Measurements from ENCODE around the gene BRAT1.
"Not testable (repeated sequence)": the region's sequence is repeated elsewhere in the genome, so short reads cannot be mapped to it uniquely, and the experiment has no call there.

The BRAT1 gene

DNA sequence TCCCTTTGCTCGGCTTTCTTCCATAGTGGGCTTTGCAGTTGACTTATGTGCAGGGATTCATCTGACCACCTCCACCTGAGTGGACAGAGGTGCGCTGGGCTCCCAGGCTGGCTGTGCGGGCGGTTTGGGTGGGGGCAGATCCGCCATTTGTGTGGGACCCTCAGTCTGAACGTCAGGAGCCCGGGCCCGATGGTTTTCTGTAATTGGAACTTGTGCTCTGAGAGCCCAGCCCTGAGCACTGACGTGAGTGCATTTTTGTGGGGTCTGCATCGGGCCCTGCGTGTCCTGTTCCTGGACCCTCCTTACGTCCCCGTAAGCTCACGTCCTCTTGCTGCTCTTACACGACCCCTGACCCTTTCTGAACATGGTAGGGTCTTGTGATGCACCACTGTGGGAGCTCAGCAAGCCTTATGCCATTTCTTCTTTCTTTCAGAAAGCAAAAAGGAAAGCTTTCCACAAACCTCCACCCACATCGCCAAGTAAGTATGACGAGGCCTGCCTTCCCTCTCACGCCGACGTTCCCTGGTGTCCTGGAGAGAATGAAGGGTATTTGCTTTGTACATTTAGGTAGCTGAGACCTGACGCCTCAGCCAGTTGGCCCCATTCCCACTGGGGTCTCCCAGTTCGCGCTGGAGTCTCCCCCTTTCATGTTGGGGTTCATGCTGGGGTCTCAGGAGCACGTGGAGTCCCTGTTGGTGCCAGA lies 13.3 kb upstream of the BRAT1 start:
- no peaks in the 10 kb centered on the region for H3K4me1 ChIP-seq (ENCODE audit: control insufficient read depth, low read depth, low read length)
- no peak overlapping the region for H3K9ac ChIP-seq (ENCODE audit: low read length)
- no peaks in the 10 kb centered on the region for H3K36me3 ChIP-seq (ENCODE audit: control insufficient read depth, low read depth, low read length)
- H3K4me3 ChIP-seq (ENCODE audit: low read length): no peak overlapping the region
- no peaks in the 10 kb centered on the region for H3K27me3 ChIP-seq (ENCODE audit: control insufficient read depth, insufficient read depth, low read length)
- no peak overlapping the region for H3K27ac ChIP-seq (ENCODE audit: low read length)
- H3K9me3 ChIP-seq (ENCODE audit: control insufficient read depth, low read depth, low read length): no peaks in the 10 kb centered on the region

DNA sequence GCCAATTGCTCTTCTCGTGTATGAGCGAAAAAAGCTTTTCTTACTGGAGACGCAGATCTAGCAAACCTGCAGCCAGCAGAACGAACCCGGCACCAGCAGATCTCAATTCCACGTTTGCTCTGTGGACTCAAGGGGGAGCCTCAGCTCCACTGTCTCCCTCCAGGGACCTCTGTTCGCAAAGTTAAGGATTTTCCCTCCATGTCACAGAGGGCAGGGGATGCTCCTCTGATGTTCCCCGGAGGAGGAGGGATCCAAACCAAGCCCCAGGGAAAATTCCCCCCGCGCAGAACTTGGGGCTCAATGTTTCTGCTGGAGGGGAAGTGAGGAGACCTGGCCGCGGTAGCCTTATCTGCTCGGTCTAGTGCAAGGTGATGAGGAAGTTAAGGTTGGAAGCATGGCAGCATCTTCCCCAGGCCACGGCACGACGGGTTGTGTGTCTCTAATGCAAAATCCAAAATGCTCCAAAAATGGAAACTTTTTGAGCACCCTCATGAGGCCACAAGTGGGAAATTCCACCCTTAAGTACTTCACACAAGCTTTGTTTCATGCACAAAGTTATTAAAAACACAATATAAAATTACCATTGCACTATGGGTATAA lies 12.5 kb upstream of the BRAT1 start:
- no peaks in the 10 kb centered on the region for H3K27me3 ChIP-seq (ENCODE audit: control insufficient read depth, insufficient read depth, low read length)
- no peaks in the 10 kb centered on the region for H3K4me1 ChIP-seq (ENCODE audit: control insufficient read depth, low read depth, low read length)
- no peaks in the 10 kb centered on the region for H3K9me3 ChIP-seq (ENCODE audit: control insufficient read depth, low read depth, low read length)
- no peak overlapping the region for H3K9ac ChIP-seq (ENCODE audit: low read length)
- no peak overlapping the region for H3K4me3 ChIP-seq (ENCODE audit: low read length)
- no peaks in the 10 kb centered on the region for H3K36me3 ChIP-seq (ENCODE audit: control insufficient read depth, low read depth, low read length)
- no peak overlapping the region for H3K27ac ChIP-seq (ENCODE audit: low read length)

DNA sequence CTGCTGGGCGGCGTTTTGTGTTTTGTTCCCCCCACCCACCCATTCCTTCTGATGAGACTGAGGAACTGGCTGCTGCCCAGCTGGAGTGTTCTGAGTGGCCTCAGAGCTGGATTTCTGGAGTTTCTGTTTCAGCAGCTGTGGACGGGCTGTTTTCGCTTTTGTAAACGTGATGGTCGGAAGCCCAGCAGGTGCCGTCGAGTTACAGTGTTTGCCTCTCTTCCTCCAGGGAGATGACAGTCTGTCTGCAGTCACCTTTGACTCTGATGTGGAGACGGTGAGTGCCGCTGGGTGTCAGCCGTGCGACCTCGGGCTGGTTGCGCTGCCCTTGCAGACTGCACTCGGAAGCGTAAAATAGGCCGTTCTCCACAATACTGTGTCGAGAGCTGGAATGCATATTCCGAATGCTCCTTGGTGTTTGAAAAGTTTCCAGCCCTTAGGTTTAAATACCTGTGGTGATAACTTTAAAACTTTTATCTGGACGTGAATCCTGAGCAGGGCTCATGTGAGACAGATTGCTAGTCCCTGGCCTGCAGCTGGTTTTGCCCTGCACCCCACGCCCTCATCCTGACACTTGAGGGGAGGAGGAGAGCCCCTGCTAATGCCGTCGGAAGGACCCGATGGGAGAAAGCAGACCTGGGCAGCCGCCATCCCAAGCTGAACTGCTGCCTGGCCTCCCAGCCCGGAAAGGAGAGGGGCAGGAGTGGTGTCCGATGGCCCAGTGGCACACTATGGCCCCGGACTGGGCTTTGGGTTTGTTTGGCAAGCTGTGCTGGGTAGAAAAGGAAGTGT lies 11.8 kb upstream of the BRAT1 start:
- Histone ChIP-seq H3K27ac (ENCODE audit: low read length) (no peak overlapping the region), H3K9me3 (ENCODE audit: control insufficient read depth, low read depth, low read length) (no peaks in the 10 kb centered on the region), H3K36me3 (ENCODE audit: control insufficient read depth, low read depth, low read length) (no peaks in the 10 kb centered on the region), H3K4me1 (ENCODE audit: control insufficient read depth, low read depth, low read length) (no peaks in the 10 kb centered on the region), H3K4me3 (ENCODE audit: low read length) (no peak overlapping the region), H3K9ac (ENCODE audit: low read length) (no peak overlapping the region), H3K27me3 (ENCODE audit: control insufficient read depth, insufficient read depth, low read length) (no peaks in the 10 kb centered on the region)

DNA sequence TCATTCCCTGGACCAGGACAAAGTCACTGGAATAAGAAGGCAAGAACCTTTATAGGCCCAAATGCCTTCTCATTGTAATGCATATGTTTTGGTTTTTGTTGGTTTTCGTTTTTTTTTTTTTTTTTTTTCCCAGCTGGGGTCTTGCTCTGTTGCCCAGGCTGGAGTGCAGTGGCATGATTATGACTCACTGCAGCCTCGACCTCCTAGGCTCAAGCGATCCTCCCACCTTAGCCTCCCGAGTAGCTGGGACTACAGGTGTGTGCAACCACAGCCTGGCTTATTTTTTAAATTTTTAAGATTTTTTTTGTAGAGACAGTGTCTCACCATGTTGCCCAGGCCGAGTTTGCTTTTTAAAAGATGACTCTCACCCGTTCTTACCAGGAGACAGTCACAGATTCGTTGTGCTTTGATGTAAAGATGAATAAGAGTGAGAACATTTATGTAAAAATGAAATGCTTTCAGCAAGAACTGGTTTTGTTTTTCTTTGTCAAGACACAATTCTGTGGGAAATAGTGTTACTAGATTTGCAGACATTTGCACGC lies 11.1 kb upstream of the BRAT1 start:
- Histone ChIP-seq H3K4me1 (ENCODE audit: control insufficient read depth, low read depth, low read length) (no peaks in the 10 kb centered on the region), H3K27ac (ENCODE audit: low read length) (no peak overlapping the region)

DNA sequence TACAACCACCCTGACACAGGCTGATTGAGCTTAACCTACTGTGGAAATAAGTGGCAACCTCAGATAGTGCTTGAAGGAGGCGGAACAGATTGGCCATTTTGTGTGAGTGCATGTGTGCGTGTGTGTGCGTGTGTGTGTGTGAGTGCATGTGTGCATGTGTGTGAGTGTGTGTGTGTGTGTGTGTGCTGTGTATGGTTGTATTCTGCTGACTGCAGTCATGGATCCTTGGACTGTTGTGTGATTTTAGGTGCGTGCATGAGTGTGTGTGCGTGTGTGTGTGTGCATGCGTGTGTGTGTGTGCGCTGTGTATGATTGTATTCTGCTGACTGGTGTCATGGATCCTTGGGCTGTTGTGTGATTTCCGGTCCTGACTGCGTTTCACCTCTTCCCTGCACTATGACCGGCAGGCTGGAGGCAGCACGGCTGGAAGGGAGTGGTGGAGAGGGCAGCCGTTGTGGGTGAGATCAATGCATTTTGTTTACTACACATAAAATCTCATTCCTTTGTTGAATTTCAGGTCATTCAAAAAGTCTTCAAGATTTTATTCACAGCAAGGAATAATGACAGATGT lies 9.7 kb upstream of the BRAT1 start:
- no peaks in the 10 kb centered on the region for H3K9me3 ChIP-seq (ENCODE audit: control insufficient read depth, low read depth, low read length)
- no peak overlapping the region for H3K9ac ChIP-seq (ENCODE audit: low read length)
- H3K27ac ChIP-seq (ENCODE audit: low read length): no peak overlapping the region
- H3K4me3 ChIP-seq (ENCODE audit: low read length): no peak overlapping the region
- H3K27me3 ChIP-seq (ENCODE audit: control insufficient read depth, insufficient read depth, low read length): no peaks in the 10 kb centered on the region
- H3K36me3 ChIP-seq (ENCODE audit: control insufficient read depth, low read depth, low read length): no peaks in the 10 kb centered on the region
- no peaks in the 10 kb centered on the region for H3K4me1 ChIP-seq (ENCODE audit: control insufficient read depth, low read depth, low read length)

More for the DNA sequence above, 11.1 kb upstream of the BRAT1 start:
- Histone ChIP-seq H3K9ac (ENCODE audit: low read length) (no peak overlapping the region), H3K27me3 (ENCODE audit: control insufficient read depth, insufficient read depth, low read length) (no peaks in the 10 kb centered on the region), H3K9me3 (ENCODE audit: control insufficient read depth, low read depth, low read length) (no peaks in the 10 kb centered on the region), H3K36me3 (ENCODE audit: control insufficient read depth, low read depth, low read length) (no peaks in the 10 kb centered on the region), H3K4me3 (ENCODE audit: low read length) (no peak overlapping the region)

DNA sequence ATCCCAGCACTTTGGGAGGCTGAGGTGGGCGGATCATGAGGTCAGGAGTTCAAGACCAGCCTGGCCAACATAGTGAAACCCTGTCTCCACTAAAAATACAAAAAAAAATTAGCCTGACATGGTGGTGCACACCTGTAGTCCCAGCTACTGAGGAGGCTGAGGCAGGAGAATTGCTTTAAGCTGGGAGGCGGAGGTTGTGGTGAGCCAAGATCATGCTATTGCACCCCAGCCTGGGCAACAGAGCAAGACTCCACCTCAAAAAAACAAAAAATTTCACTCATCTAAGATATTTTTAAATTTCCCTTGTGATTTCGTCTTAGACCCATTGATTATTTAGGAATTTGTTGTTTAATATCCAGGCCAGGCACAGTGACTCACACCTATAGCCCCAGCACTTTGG lies 8.6 kb upstream of the BRAT1 start:
- H3K36me3 ChIP-seq (ENCODE audit: control insufficient read depth, low read depth, low read length); H3K4me3 ChIP-seq (ENCODE audit: low read length); H3K27ac ChIP-seq (ENCODE audit: low read length); H3K9me3 ChIP-seq (ENCODE audit: control insufficient read depth, low read depth, low read length); H3K27me3 ChIP-seq (ENCODE audit: control insufficient read depth, insufficient read depth, low read length); H3K9ac ChIP-seq (ENCODE audit: low read length); H3K4me1 ChIP-seq (ENCODE audit: control insufficient read depth, low read depth, low read length): not testable (repeated sequence)

DNA sequence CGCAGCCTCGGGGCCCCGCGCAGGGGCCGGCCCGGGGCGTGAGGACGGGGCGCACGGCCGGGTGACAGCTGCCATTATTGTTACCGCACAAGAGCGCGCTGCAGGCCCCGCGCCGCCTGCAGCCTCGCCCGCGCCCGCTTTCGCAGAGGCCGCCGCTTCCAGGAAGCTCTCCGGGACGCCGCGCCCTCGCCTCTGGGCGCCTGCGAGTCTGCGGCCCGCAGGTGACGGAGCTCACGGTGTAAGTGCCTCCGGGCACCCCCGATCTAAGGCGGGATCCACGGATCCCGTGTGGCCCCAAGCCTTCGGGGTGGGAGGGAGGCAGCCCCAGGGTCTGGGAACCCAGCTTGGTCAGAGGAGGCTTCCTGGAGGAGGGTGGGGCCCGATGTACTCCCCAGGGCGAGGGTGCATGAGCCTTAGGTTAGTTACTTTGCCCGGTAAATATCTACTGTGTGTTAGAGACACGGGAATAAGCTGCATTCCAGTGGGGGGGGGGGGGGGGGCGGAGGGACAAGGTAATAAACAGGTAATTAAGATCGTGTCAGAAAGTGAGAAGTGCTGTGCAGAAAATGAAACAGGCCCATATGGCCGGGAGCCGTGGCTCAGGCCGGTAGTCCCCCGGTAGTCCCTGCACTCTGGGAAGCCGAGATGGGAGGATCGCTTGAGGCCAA lies 4.1 kb upstream of the BRAT1 start:
- Histone ChIP-seq H3K27ac (ENCODE audit: low read length) (no peak overlapping the region), H3K9me3 (ENCODE audit: control insufficient read depth, low read depth, low read length) (no peaks in the 10 kb centered on the region), H3K36me3 (ENCODE audit: control insufficient read depth, low read depth, low read length) (no peaks in the 10 kb centered on the region), H3K4me1 (ENCODE audit: control insufficient read depth, low read depth, low read length) (peaks cover 2% of the 10 kb centered on the region), H3K9ac (ENCODE audit: low read length) (no peak overlapping the region), H3K4me3 (ENCODE audit: low read length) (peak overlapping the region; percentile 72), H3K27me3 (ENCODE audit: control insufficient read depth, insufficient read depth, low read length) (no peaks in the 10 kb centered on the region)

DNA sequence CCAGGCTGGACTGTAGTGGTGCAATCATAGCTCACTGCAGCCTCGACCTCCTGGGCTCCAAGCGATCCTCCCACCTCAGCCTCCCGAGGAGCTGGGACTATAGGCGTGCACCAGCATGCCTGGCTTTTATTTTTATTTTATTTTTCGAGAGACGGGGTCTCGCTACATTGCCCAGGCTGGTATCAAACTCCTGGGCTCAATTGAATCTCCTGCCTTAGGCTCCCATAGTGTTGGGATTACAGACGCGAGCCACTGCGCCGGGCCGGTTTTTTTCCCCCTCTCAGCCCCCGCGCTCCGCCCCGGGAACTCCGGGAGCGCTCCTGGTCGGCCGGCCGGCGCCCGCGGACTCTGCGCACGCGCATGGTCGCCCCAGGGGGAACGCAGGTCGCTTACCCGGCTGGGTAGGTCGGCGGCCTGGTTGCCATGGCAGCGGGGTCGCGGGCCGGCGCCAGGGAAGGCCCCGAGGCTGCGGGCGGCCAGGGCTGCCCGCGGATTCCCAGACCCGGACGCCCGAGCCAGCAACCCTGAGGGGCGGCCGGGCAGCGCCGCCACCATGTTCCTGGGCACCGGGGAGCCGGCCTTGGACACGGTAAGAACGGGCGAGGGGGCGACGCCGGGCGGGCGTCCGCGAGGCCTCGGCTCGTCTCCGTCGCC lies 3.4 kb upstream of the BRAT1 start, which contains the start of gene IQCE:
TSS of gene IQCE (plus strand) at position 351 of the 654 bp plus-strand sequence. CDS start at position 554, 203 bp downstream.
- H3K36me3 ChIP-seq (ENCODE audit: control insufficient read depth, low read depth, low read length): no peaks in the 10 kb centered on the region
- H3K27ac ChIP-seq (ENCODE audit: low read length): no peak within 1 kb of the TSS
- no peak within 1 kb of the TSS for H3K9ac ChIP-seq (ENCODE audit: low read length)
- peak within 1 kb of the TSS; percentile 72 for H3K4me3 ChIP-seq (ENCODE audit: low read length)
- no peaks in the 10 kb centered on the region for H3K9me3 ChIP-seq (ENCODE audit: control insufficient read depth, low read depth, low read length)
- H3K27me3 ChIP-seq (ENCODE audit: control insufficient read depth, insufficient read depth, low read length): no peaks in the 10 kb centered on the region
- peaks cover 4% of the 10 kb centered on the region for H3K4me1 ChIP-seq (ENCODE audit: control insufficient read depth, low read depth, low read length)

DNA sequence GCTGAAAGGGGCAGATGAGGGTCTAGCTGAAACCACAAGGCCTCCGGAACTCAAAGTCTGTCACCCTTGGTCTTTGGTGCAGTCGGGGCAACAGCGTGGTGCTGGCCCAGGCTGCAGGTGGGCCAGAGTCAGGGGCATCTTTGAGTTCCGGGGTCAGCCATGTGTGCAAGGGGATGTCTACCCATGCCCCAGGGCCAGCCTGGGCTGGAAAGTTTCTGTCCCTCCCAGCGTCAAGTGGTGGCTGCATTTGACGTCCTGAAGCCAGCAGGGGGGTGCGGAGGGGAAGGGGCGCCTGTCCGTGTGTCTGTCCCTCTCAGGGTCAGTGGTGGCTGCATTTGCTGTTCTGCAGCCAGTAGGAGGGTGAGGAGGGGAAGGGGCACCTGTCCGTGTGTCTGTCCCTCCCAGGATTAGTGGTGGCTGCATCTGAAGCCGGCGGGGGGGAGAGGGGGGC lies 638 bp downstream of the BRAT1 start:
- H3K9me3 ChIP-seq (ENCODE audit: control insufficient read depth, low read depth, low read length): no peaks in the 10 kb centered on the region
- peak overlapping the region; percentile 74 for H3K4me3 ChIP-seq (ENCODE audit: low read length)
- no peak overlapping the region for H3K27ac ChIP-seq (ENCODE audit: low read length)
- H3K9ac ChIP-seq (ENCODE audit: low read length): peak overlapping the region; percentile 95
- H3K4me1 ChIP-seq (ENCODE audit: control insufficient read depth, low read depth, low read length): peaks cover 4% of the 10 kb centered on the region
- peaks cover 10% of the 10 kb centered on the region for H3K36me3 ChIP-seq (ENCODE audit: control insufficient read depth, low read depth, low read length)
- H3K27me3 ChIP-seq (ENCODE audit: control insufficient read depth, insufficient read depth, low read length): no peaks in the 10 kb centered on the region

DNA sequence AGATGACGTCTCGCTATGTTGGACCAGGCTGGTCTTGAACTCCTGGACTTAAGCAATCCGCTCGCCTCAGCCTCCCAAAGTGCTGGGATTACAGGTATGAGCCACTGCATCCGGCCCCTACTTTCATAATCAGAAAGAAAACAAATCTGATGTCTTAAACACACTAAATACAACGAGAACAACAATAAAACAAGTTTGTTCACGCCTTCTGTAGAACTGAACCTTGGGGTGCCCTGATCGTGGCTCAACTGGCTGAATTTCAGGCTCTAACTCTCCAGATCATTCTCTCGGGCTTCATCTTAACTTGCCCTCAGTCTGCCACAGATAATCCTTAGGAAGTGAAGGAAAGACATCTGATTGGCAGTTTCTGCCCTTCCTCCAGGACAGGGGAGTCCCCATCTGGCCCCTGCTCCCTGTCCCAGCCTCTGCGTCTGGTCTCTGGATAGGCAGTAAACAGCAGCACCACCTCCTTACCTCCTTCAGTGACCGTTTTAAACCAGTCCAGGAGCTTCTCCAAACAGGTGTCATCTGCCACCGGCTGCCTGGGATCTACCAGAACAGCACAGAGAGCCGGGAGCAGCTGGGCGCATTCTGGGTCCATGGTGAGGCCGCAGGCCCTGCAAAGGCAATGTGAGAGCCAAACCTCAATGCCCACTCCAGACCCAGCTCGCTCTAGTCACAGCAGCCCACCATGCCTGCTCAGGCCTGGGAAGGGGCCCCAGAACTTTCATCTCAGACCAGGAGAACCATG lies 1.3 kb downstream of the BRAT1 start:
- Histone ChIP-seq H3K4me1 (ENCODE audit: control insufficient read depth, low read depth, low read length) (peaks cover 4% of the 10 kb centered on the region), H3K9me3 (ENCODE audit: control insufficient read depth, low read depth, low read length) (no peaks in the 10 kb centered on the region), H3K4me3 (ENCODE audit: low read length) (peak overlapping the region; percentile 74), H3K27ac (ENCODE audit: low read length) (no peak overlapping the region), H3K27me3 (ENCODE audit: control insufficient read depth, insufficient read depth, low read length) (no peaks in the 10 kb centered on the region), H3K9ac (ENCODE audit: low read length) (no peak overlapping the region), H3K36me3 (ENCODE audit: control insufficient read depth, low read depth, low read length) (peaks cover 13% of the 10 kb centered on the region)
